22Rv1 (cell line): ENCODE results near the gene CX3CL1.

Experiments used
- CTCF ChIP-seq: fragments of 450-650 bp; IDR thresholded peaks from 2 replicates; pipeline ENCODE4 v1.5.1; 2017; ENCODE audit warnings: mild to moderate bottlenecking
- ZFX ChIP-seq: fragments of 450-650 bp; IDR thresholded peaks from 2 replicates; pipeline ENCODE4 v1.6.1; 2017; ENCODE audit warnings: antibody characterized with exemption, borderline replicate concordance

DNA sequence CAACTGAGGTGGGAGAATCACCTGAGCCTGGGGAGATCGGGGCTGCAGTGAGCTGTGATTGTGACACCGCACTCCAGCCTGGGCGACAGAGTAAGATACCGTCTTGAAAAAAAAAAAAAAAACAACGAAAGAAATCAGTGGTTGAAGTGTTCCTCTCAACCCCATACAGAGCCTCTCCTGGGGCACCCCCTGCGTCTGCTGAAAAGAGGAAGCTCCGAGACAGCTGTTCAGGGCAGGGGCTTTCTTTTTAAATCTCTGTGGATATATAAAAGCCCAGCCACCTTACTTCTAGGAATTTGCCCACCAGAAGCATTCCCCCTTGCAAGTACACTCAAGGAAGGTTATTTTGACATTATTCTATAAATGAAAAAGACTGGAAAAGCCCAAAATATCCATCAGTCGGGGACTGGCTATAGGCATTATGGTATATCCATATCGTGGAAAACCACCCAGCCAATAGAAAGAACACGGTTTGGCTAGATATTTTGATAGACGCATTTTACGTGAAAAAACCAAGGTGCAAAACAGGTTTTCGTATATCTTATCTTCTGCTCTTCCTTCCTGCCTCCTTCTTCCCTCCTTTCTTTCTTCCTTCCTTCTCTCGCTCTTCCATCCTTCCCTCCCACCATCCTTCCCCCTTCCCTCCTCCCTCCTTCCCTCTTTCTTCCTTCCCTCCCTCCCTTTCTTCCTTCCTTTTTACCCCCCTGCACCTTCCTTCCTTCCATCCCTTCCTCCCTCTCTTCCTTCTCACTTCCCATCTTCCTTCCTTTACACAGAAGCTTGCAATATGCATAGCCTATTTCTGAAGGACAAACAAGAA is 22.9 kb upstream of the CX3CL1 start:
- TF ChIP-seq CTCF (no peak), ZFX (no peak)
